ENCODE results near the gene ALK.

DNA sequence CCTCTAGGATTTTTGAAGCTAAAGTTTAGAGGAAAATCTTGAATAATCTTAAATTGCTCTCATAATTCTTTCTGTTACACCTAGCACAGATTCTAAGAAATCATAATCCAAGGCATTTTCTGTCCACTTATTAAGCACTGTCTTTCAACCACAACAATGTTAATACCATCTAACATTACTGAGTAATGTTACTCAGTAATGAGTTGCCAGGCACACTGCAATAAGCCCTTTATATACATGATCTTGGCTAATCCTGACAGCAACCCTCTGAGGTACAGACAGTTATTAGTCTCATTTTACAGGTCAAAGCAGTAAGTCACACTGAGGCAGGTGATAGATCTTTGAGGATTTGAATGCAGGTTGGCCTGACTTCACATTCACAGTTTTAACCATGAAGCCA lies 291.9 kb downstream of the ALK start:
- TF ChIP-seq, protein P1, sequence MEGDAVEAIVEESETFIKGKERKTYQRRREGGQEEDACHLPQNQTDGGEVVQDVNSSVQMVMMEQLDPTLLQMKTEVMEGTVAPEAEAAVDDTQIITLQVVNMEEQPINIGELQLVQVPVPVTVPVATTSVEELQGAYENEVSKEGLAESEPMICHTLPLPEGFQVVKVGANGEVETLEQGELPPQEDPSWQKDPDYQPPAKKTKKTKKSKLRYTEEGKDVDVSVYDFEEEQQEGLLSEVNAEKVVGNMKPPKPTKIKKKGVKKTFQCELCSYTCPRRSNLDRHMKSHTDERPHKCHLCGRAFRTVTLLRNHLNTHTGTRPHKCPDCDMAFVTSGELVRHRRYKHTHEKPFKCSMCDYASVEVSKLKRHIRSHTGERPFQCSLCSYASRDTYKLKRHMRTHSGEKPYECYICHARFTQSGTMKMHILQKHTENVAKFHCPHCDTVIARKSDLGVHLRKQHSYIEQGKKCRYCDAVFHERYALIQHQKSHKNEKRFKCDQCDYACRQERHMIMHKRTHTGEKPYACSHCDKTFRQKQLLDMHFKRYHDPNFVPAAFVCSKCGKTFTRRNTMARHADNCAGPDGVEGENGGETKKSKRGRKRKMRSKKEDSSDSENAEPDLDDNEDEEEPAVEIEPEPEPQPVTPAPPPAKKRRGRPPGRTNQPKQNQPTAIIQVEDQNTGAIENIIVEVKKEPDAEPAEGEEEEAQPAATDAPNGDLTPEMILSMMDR (IDR thresholded peaks at IDR 0.05): no peak
- no peak for TF ChIP-seq POLR2A (IDR thresholded peaks at IDR 0.05)
